Mesenchymal stem cell (in vitro differentiated cells and primary cell): Measurements from ENCODE around the gene DLGAP1.

Experiments used
- DNase-seq: peaks from one replicate; pipeline ENCODE4 v3.0.0-alpha.2; 2013
- H2AFZ ChIP-seq: one replicate; pipeline ENCODE4 v1.6.1; 2013; ENCODE audit warnings: low read depth, mild to moderate bottlenecking, control low read depth, inconsistent platforms, low read length, moderate library complexity
- H2AK5ac ChIP-seq: 2 replicates; pipeline ENCODE4 v1.6.1; 2013; ENCODE audit warnings: low read length, moderate library complexity, mild to moderate bottlenecking, inconsistent platforms; ENCODE audit not compliant: severe bottlenecking
- H2BK120ac ChIP-seq: one replicate; pipeline ENCODE4 v1.6.1; 2013; ENCODE audit warnings: low read depth, mild to moderate bottlenecking, inconsistent platforms, low read length, moderate library complexity
- H2BK12ac ChIP-seq, 2 experiments: one replicate each; pipeline ENCODE4 v1.6.1; 2013; ENCODE audit warnings: inconsistent platforms in 2 of 2, low read length in 2 of 2, mild to moderate bottlenecking in 2 of 2, moderate library complexity in 2 of 2, control low read depth in 1 of 2
- H2BK15ac ChIP-seq: one replicate; pipeline ENCODE4 v1.6.1; 2013; ENCODE audit warnings: mild to moderate bottlenecking, low read depth, inconsistent platforms; ENCODE audit not compliant: poor library complexity, severe bottlenecking
- H2BK5ac ChIP-seq: 2 replicates; pipeline ENCODE4 v1.6.1; 2013; ENCODE audit warnings: low read depth, mild to moderate bottlenecking, low read length, control low read depth, inconsistent platforms; ENCODE audit not compliant: poor library complexity, severe bottlenecking
- H3K14ac ChIP-seq, 2 experiments: one replicate each; pipeline ENCODE4 v1.6.1; 2013; ENCODE audit warnings: inconsistent platforms in 2 of 2, low read length in 2 of 2, control low read depth in 1 of 2, mild to moderate bottlenecking in 1 of 2, moderate library complexity in 1 of 2
- H3K18ac ChIP-seq, 2 experiments: one replicate each; pipeline ENCODE4 v1.6.1; 2013; ENCODE audit warnings: inconsistent platforms in 2 of 2, low read length in 2 of 2, control low read depth in 1 of 2, low read depth in 1 of 2, mild to moderate bottlenecking in 1 of 2
- H3K23ac ChIP-seq, 2 experiments: one replicate each; pipeline ENCODE4 v1.6.1; 2013; ENCODE audit warnings: inconsistent platforms in 2 of 2, low read length in 2 of 2, mild to moderate bottlenecking in 2 of 2, moderate library complexity in 2 of 2, control low read depth in 1 of 2
- H3K27ac ChIP-seq: 2 replicates; pipeline ENCODE4 v1.5.1; 2013; ENCODE audit warnings: mild to moderate bottlenecking, moderate library complexity, low read length, control low read depth, inconsistent platforms; ENCODE audit not compliant: poor library complexity, severe bottlenecking
- H3K27me3 ChIP-seq, 2 experiments: 2 replicates each; pipeline versions ENCODE4 v1.6.1 to v1.7.0; 2013; ENCODE audit warnings: low read length in 2 of 2, mild to moderate bottlenecking in 2 of 2, moderate library complexity in 2 of 2, control low read depth in 1 of 2, inconsistent platforms in 1 of 2; ENCODE audit not compliant: control insufficient read depth in 1 of 2, insufficient read depth in 1 of 2
- H3K36me3 ChIP-seq, 2 experiments: 2 replicates each; pipeline versions ENCODE4 v1.6.1 to v1.7.0; 2013; ENCODE audit warnings: low read length in 2 of 2, control low read depth in 1 of 2, inconsistent platforms in 1 of 2, low read depth in 1 of 2, mild to moderate bottlenecking in 1 of 2; ENCODE audit not compliant: insufficient read depth in 2 of 2, control insufficient read depth in 1 of 2
- H3K4ac ChIP-seq, 2 experiments: one replicate each; pipeline ENCODE4 v1.6.1; 2013; ENCODE audit warnings: inconsistent platforms in 2 of 2, low read length in 2 of 2, mild to moderate bottlenecking in 2 of 2, moderate library complexity in 2 of 2, control low read depth in 1 of 2, low read depth in 1 of 2
- H3K4me1 ChIP-seq: 2 replicates; pipeline ENCODE4 v1.6.1; 2013; ENCODE audit warnings: low read depth, low read length, control low read depth; ENCODE audit not compliant: control insufficient read depth, insufficient read depth
- H3K4me2 ChIP-seq: 2 replicates; pipeline ENCODE4 v1.6.1; 2013; ENCODE audit warnings: low read length, mild to moderate bottlenecking, inconsistent platforms; ENCODE audit not compliant: poor library complexity, severe bottlenecking
- H3K4me3 ChIP-seq, 2 experiments: 2 replicates each; pipeline versions ENCODE4 v1.5.1 to v1.7.0; 2013; ENCODE audit warnings: low read length in 2 of 2, mild to moderate bottlenecking in 2 of 2, control low read depth in 1 of 2, low read depth in 1 of 2; ENCODE audit not compliant: insufficient read depth in 1 of 2
- H3K79me1 ChIP-seq: replicated peaks from 2 replicates; pipeline ENCODE4 v1.6.1; 2013; ENCODE audit warnings: mild to moderate bottlenecking, control low read depth, low read length, inconsistent platforms; ENCODE audit not compliant: poor library complexity, severe bottlenecking
- H3K9ac ChIP-seq: 2 replicates; pipeline ENCODE4 v1.7.0; 2013; ENCODE audit warnings: mild to moderate bottlenecking, low read length, moderate library complexity
- H3K9me3 ChIP-seq: 2 replicates; pipeline ENCODE4 v1.7.0; 2013; ENCODE audit warnings: mild to moderate bottlenecking, low read length; ENCODE audit not compliant: control insufficient read depth
- H4K8ac ChIP-seq: one replicate; pipeline ENCODE4 v1.6.1; 2013; ENCODE audit warnings: inconsistent platforms, mild to moderate bottlenecking, low read length, moderate library complexity
- H4K91ac ChIP-seq: one replicate; pipeline ENCODE4 v1.6.1; 2013; ENCODE audit warnings: mild to moderate bottlenecking, low read length, inconsistent platforms
- WGBS: methylation state at CpG from one replicate; pipeline ENCODE4 v1.1.7; 2013; ENCODE audit warnings: mixed read lengths; 5-methylcytosine and 5-hydroxymethylcytosine counted together

The DLGAP1 gene

DNA sequence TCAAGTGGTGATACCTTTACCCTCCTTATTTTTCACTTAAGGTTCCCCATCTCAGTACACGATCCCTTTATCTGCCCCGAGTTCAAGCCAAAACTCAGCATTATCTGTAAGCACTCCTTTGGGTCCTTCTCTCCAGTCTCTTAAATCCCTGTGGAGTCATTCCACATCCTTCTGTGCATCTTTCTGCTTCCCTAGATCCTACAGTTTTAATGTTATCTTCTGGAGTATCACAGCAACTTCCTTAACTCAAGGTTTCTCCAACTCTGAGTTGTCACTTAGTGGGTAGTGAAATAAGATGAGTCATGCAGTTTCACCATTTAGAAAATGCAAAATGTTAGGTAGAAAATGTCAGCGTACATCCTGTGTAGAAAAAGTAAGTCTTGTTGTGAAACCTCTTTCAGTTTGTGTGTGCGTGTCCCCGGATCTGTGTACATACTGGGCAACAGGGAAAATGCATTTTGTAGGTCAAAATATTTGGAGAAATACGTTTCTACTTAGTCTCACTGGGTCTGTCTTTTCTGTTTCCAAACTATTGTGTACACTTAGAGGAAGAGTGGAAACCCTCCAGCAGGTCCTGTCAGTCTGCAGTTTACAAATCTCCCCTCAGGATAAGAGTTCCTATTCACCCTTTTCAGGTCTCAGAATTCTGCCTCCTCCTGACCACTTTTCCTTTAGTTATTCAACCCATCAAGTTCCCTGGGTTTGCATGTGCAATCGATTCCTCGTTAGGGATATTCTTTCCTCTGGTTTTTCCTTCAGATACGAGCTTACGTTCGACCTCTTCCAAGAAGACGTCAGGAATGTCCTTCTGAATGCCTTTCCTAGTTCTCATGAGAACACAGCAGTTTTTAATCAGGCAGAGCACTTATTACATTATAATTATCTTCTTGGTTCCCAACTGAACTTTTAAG lies 850.4 kb downstream of the DLGAP1 start:
- Histone ChIP-seq H2BK15ac (no peak overlapping the region), H3K14ac (no peak overlapping the region), H2BK12ac (peak overlapping the region in 1 of 2 experiments; percentile 78), H2BK5ac (peak overlapping the region; percentile 94), H3K4me3 (peak overlapping the region in 1 of 2 experiments; percentile 72), H2BK120ac (peak overlapping the region; percentile 65), H3K4me2 (peak overlapping the region; percentile 74), H3K27ac (peak overlapping the region; percentile 98), H3K9me3 (no peaks in the 10 kb centered on the region), H3K27me3 (no peaks in the 10 kb centered on the region), H3K4me1 (peaks cover 7% of the 10 kb centered on the region), H4K8ac (peak overlapping the region; percentile 77), H3K23ac (peak overlapping the region in 1 of 2 experiments; percentile 65), H3K79me1 (peaks cover 13% of the 10 kb centered on the region), H3K36me3 (peaks cover 0 to 6% of the 10 kb centered on the region in 2 experiments), H2AK5ac (peak overlapping the region; percentile 64), H4K91ac (peak overlapping the region; percentile 97), H2AFZ (no peak overlapping the region), H3K18ac (peak overlapping the region; percentile 40 to 99), H3K4ac (peak overlapping the region; percentile 83 to 94), H3K9ac (peak overlapping the region; percentile 93)
- WGBS: 1% methylated on average over 12 of the region's 12 CpGs
- DNase-seq: peak; percentile 96

DNA sequence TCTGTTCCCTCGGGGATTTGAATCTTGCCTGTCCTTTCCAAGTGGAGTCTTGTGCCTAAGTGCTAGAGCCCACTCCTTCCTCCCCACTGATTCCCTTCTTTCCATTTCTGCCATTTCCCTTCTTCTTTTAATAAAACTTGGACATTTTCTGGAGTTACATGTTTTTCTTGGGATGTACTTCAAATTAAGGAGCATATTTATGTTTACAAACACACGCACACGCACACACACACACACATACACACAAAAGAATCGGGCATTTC lies 850.9 kb downstream of the DLGAP1 start:
- peak overlapping the region; percentile 5 to 59 for H3K14ac ChIP-seq

DNA sequence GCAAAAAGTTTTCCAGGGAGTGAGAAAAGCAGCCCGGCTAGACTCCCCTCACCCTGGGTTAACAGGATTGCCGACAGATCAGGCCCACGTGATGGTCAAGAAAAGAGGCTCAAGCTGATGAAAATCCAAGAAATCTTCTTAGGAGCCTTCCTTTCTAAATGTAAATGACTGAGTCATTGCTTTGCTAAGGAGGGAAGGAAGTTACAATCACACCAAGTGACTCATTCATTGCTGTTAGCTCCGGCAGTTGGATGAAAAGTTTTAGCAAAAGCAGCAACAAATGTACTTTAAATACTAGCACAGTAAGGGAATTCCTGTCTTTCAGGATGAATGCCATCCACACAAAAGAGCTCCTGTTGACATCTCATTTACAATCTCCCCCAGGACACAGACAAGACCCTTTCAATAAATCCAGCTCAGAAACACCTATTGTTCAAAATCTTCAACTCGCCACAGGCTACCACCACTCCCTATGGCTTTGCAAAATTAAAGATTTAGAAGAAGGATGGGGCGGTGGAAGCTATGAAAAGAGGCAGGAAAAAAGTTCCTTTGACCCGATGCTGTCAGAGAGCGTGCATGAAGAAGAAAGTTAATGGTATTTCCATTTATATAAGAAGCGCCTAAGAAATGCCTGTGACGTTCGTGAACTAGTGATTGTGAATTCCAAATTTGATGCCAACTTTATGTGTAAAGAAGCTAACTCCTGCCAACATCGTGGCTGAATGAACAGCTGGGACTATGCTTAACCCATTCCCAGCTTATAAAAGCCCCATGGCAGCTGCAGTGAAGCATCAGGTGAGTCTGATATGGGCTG lies 851.5 kb downstream of the DLGAP1 start:
- peak overlapping the region; percentile 76 for H2BK120ac ChIP-seq
- H3K36me3 ChIP-seq: peaks cover 0 to 14% of the 10 kb centered on the region in 2 experiments
- H3K23ac ChIP-seq: peak overlapping the region in 1 of 2 experiments; percentile 83
- peak overlapping the region; percentile 74 for H3K4me2 ChIP-seq
- peaks cover 14% of the 10 kb centered on the region for H3K79me1 ChIP-seq
- peaks cover 7% of the 10 kb centered on the region for H3K4me1 ChIP-seq
- peak overlapping the region; percentile 98 for H3K27ac ChIP-seq
- peak overlapping the region; percentile 83 to 94 for H3K4ac ChIP-seq
- H2AFZ ChIP-seq: no peak overlapping the region
- peak overlapping the region; percentile 69 for H2AK5ac ChIP-seq
- H3K9me3 ChIP-seq: no peaks in the 10 kb centered on the region
- peak; percentile 99 for DNase-seq
- WGBS: under 1% methylated on average over 12 of the region's 12 CpGs
- peak overlapping the region; percentile 93 for H3K9ac ChIP-seq
- H3K4me3 ChIP-seq: peak overlapping the region in 1 of 2 experiments; percentile 72
- H3K14ac ChIP-seq: peak overlapping the region; percentile 5 to 59
- H4K8ac ChIP-seq: peak overlapping the region; percentile 41
- peak overlapping the region; percentile 94 for H2BK5ac ChIP-seq
- H3K18ac ChIP-seq: peak overlapping the region; percentile 97 to 99
- peak overlapping the region; percentile 44 for H2BK15ac ChIP-seq
- no peaks in the 10 kb centered on the region for H3K27me3 ChIP-seq
- H2BK12ac ChIP-seq: peak overlapping the region; percentile 44 to 51
- peak overlapping the region; percentile 67 for H4K91ac ChIP-seq

More for the DNA sequence above, 850.9 kb downstream of the DLGAP1 start:
- peak overlapping the region; percentile 44 for H2BK15ac ChIP-seq
- no peak overlapping the region for H2AFZ ChIP-seq
- H3K4me1 ChIP-seq: peaks cover 7% of the 10 kb centered on the region
- peak overlapping the region; percentile 77 for H4K8ac ChIP-seq
- H3K18ac ChIP-seq: peak overlapping the region; percentile 97 to 99
- DNase-seq: no peak
- peak overlapping the region; percentile 65 for H2BK120ac ChIP-seq
- peak overlapping the region; percentile 51 to 78 for H2BK12ac ChIP-seq
- peak overlapping the region; percentile 98 for H3K27ac ChIP-seq
- H3K9me3 ChIP-seq: no peaks in the 10 kb centered on the region
- H3K23ac ChIP-seq: peak overlapping the region in 1 of 2 experiments; percentile 83
- H3K9ac ChIP-seq: peak overlapping the region; percentile 93
- peaks cover 15% of the 10 kb centered on the region for H3K79me1 ChIP-seq
- WGBS: 0% methylated on average over 4 of the region's 4 CpGs
- H2BK5ac ChIP-seq: peak overlapping the region; percentile 94
- H3K4me3 ChIP-seq: peak overlapping the region in 1 of 2 experiments; percentile 72
- peaks cover 0 to 9% of the 10 kb centered on the region in 2 experiments for H3K36me3 ChIP-seq
- peak overlapping the region; percentile 69 for H2AK5ac ChIP-seq
- H3K4me2 ChIP-seq: peak overlapping the region; percentile 74
- peak overlapping the region; percentile 83 to 94 for H3K4ac ChIP-seq
- H3K27me3 ChIP-seq: no peaks in the 10 kb centered on the region
- peak overlapping the region; percentile 97 for H4K91ac ChIP-seq
